HepG2 (cell line): ENCODE data around the gene NAP1L3. TPM values are rescaled to one million over a fixed set of nuclear protein-coding genes. Genes with fewer than 3 reads are reported as not detected.
A peak's percentile ranks its signal among the peaks of the same experiment; 100 is the strongest.

Experiments used
- CAMTA2 ChIP-seq: sonication (generic); formaldehyde crosslinking; IDR thresholded peaks from 2 replicates; pipeline ENCODE4 v1.4.0; 2020; ENCODE audit warnings: mild to moderate bottlenecking, missing genetic modification reagents, borderline replicate concordance
- CHD2 ChIP-seq: IDR thresholded peaks from 2 replicates; pipeline ENCODE4 v1.6.1; 2011; ENCODE audit warnings: low read depth, low read length, improper control_type of control experiment
- EZH2 ChIP-seq: conservative IDR thresholded peaks from 2 replicates; pipeline ENCODE4 v1.6.1; 2012; ENCODE audit warnings: mild to moderate bottlenecking, low read depth, low read length, moderate library complexity
- KDM5A ChIP-seq: fragments of 200-600 bp; sonication (generic); IDR thresholded peaks from 2 replicates; pipeline ENCODE4 v1.7.0; 2018; ENCODE audit warnings: antibody characterized with exemption, mild to moderate bottlenecking, low read length, borderline replicate concordance
- KIAA2018 ChIP-seq: sonication (generic); formaldehyde crosslinking; IDR thresholded peaks from 2 replicates; pipeline ENCODE4 v1.5.0; 2020; ENCODE audit warnings: mild to moderate bottlenecking, missing genetic modification reagents, borderline replicate concordance
- MIER3 ChIP-seq: IDR thresholded peaks from 2 replicates; pipeline ENCODE4 v1.6.1; 2016; ENCODE audit warnings: missing compliant biosample characterization, borderline replicate concordance
- MLX ChIP-seq: IDR thresholded peaks from 2 replicates; pipeline ENCODE4 v1.6.1; 2016
- NFYC ChIP-seq: IDR thresholded peaks from 2 replicates; pipeline ENCODE4 v1.6.1; 2016; ENCODE audit warnings: missing genetic modification reagents, missing compliant biosample characterization
- PHF5A ChIP-seq: IDR thresholded peaks from one replicate; pipeline ENCODE4 v1.6.1; 2018; ENCODE audit warnings: low read depth, missing genetic modification reagents; ENCODE audit not compliant: unreplicated experiment
- TFE3 ChIP-seq: IDR thresholded peaks from 2 replicates; pipeline ENCODE4 v1.6.1; 2016
- THAP9 ChIP-seq: sonication (generic); formaldehyde crosslinking; IDR thresholded peaks from 2 replicates; pipeline ENCODE4; 2020; ENCODE audit warnings: missing genetic modification reagents, mild to moderate bottlenecking, borderline replicate concordance
- YEATS2 ChIP-seq: sonication (generic); formaldehyde crosslinking; IDR thresholded peaks from 2 replicates; pipeline ENCODE4 v1.4.0; 2020; ENCODE audit warnings: missing genetic modification reagents, borderline replicate concordance
- ZNF225 ChIP-seq: sonication (generic); formaldehyde crosslinking; IDR thresholded peaks from 2 replicates; pipeline ENCODE4 v1.4.0; 2020; ENCODE audit warnings: mild to moderate bottlenecking, missing genetic modification reagents
- ZNF251 ChIP-seq: sonication (generic); formaldehyde crosslinking; IDR thresholded peaks from 2 replicates; pipeline ENCODE4 v1.9.0; 2021; ENCODE audit warnings: mild to moderate bottlenecking, missing genetic modification reagents
- ZNF496 ChIP-seq: sonication (generic); formaldehyde crosslinking; IDR thresholded peaks from 2 replicates; pipeline ENCODE4 v1.8.1; 2023; ENCODE audit warnings: mild to moderate bottlenecking, moderate library complexity, missing genetic modification reagents; ENCODE audit not compliant: insufficient replicate concordance
- ZNF703 ChIP-seq: sonication (generic); formaldehyde crosslinking; IDR thresholded peaks from 2 replicates; pipeline ENCODE4 v1.5.1; 2020; ENCODE audit warnings: missing genetic modification reagents, mild to moderate bottlenecking, moderate library complexity, borderline replicate concordance
- polyA plus RNA-seq, 8 experiments: library from polyadenylated mRNA; depleted of rRNA in 3 of 8; stranded (reverse) in 7 of 8; unstranded in 1 of 8; fragments of >200 nt; fragmentation: Illumina TruSeq in 4 of 8; extraction: Trizol in 4 of 8; gene quantifications; 2 replicates each; pipeline versions ENCODE4 v1.2.1 to v1.2.3, GENCODE V29; 2011 to 2016; ENCODE audit warnings: low read depth in 4 of 8, missing spikeins in 1 of 8, mixed read lengths in 1 of 8; ENCODE audit not compliant: insufficient read depth in 1 of 8
- total RNA-seq, 5 experiments: library from RNA; depleted of rRNA; stranded (reverse); fragments of >200 nt; fragmentation: Illumina TruSeq; extraction: Trizol; gene quantifications; 2 replicates each; pipeline ENCODE4 v1.2.3, GENCODE V29; 2016; ENCODE audit warnings: low read depth in 1 of 5

NAP1L3 gene
- total and polyA plus RNA-seq, 2 of the 13 experiments (the other 11 are each of a cell fraction or from before 2014, with no cell fraction given), result 0.03 to 0.13 TPM

GRCh38 chrX:93673056-93673868, at the start of gene NAP1L3 (continued):
- TF ChIP-seq ZNF225, result no peak
- no peak for TF ChIP-seq THAP9
- TF ChIP-seq TFE3 (CRISPR knock-in tag), result no peak
- peak; percentile 67 for TF ChIP-seq NFYC
- TF ChIP-seq CHD2, result 0 out of 2 replicates have a peak, but pooled peaks have one; percentile 49
- no peak for TF ChIP-seq EZH2
- TF ChIP-seq CAMTA2 (CRISPR knock-in tag), result no peak
- TF ChIP-seq ZNF251 (CRISPR knock-in tag), result no peak
- no peak for TF ChIP-seq PHF5A (CRISPR knock-in tag)
- TF ChIP-seq ZNF496, result no peak
- TF ChIP-seq KDM5A, result no peak
- TF ChIP-seq KIAA2018 (CRISPR knock-in tag), result no peak
- no peak for TF ChIP-seq MLX (CRISPR knock-in tag)
- TF ChIP-seq MIER3 (CRISPR knock-in tag), result no peak
- TF ChIP-seq YEATS2, result no peak
- TF ChIP-seq ZNF703 (CRISPR knock-in tag), result no peak
